OCI-LY7 (cell line): ENCODE results near the gene C3orf20.

Source experiments
- CTCF ChIP-seq: fragments of 200-600 bp; sonication (generic); conservative IDR thresholded peaks from 2 replicates; pipeline ENCODE4 v1.5.1; 2014; ENCODE audit warnings: mild to moderate bottlenecking, antibody characterized with exemption, low read length, moderate library complexity, mixed read lengths
- EZH2phosphoT487 ChIP-seq: fragments of 200-600 bp; sonication (generic); IDR thresholded peaks from 2 replicates; pipeline ENCODE4 v1.6.1; 2018; ENCODE audit warnings: low read depth, borderline replicate concordance, mild to moderate bottlenecking, mixed run types, antibody characterized with exemption, low read length, moderate library complexity, mixed read lengths

- TF ChIP-seq CTCF = no peak
- no peak for TF ChIP-seq EZH2phosphoT487
Measured at GRCh38 chr3:14789640-14790285, 114.8 kb downstream of the C3orf20 start.
